GM18861 (cell line): Measurements from ENCODE around the gene DNAJC1.

Experiments
- ATAC-seq: cut with Tn5 transposase; IDR thresholded peaks from one replicate; pipeline ENCODE4 v1.9.1; 2021; ENCODE audit not compliant: unreplicated experiment

Gene DNAJC1

DNA sequence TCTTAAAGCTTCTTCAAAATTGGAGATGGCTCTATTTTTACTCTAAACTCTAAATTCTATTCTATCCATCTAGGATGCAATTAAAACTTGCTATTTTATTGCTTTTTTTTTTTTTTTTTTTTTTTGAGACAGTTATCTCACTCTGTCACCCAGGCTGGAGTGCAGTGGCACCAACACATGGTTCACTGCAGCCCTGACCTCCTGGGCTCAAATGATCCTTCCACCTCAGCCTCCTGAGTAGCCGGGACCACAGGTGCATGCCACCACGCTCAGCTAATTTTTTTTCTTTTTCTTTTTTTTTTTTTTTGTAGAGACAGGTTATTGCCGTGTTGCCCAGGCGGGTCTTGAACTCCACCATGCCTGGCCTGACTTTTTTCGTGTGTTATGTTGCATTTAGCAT is 41.2 kb downstream of the DNAJC1 start:
- no peak for ATAC-seq

DNA sequence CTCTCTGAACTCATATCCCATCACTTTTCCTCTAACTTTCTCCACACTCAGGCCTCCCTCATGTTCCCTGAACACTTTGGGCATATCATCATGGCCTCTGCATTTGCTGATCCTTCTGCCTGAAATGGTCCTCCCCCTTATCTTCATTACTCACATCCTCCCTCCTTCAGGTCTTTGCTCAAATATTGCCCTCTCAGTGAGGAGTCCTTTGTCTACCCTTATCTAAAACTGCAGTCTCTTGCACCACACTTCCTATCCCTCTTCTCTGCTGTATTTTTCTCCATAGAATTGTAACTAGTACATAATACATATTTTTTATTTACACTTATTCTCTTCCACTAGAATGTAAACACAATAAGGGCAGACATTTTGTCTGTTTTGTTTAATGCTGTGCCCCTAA is 41.7 kb downstream of the DNAJC1 start:
- no peak for ATAC-seq

GRCh38 chr10:21959998-21960397 is 43.5 kb downstream of the DNAJC1 start:
- ATAC-seq: no peak

- no peak for ATAC-seq
Measured at GRCh38 chr10:21954690-21955089, 48.8 kb downstream of the DNAJC1 start.

GRCh38 chr10:21954132-21954531 is 49.4 kb downstream of the DNAJC1 start:
- no peak for ATAC-seq

- ATAC-seq: no peak
Measured at GRCh38 chr10:21953585-21954057, 49.9 kb downstream of the DNAJC1 start.

DNA sequence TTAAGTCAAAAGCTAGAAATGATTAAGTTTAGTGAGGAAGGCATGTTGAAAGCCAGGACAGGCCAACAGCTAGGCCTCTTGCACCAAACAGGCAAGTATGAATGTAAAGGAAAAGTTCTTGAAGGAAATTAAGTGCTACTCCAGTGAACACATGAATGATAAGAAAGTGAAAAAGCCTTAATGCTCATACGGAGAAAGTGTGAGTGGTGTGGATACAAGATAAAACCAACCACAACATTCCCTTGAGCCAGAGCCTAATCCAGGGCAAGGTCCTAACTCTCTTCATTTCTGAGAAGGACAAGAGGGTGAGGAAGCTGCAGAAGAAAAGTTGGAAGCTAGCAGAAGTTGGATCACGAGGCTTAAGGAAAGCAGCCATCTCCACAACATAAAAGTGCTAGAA is 53.0 kb downstream of the DNAJC1 start:
- no peak for ATAC-seq

GRCh38 chr10:21946946-21947345 is 56.6 kb downstream of the DNAJC1 start:
- ATAC-seq: no peak

- no peak for ATAC-seq
Measured at GRCh38 chr10:21944727-21945386, 58.7 kb downstream of the DNAJC1 start.

DNA sequence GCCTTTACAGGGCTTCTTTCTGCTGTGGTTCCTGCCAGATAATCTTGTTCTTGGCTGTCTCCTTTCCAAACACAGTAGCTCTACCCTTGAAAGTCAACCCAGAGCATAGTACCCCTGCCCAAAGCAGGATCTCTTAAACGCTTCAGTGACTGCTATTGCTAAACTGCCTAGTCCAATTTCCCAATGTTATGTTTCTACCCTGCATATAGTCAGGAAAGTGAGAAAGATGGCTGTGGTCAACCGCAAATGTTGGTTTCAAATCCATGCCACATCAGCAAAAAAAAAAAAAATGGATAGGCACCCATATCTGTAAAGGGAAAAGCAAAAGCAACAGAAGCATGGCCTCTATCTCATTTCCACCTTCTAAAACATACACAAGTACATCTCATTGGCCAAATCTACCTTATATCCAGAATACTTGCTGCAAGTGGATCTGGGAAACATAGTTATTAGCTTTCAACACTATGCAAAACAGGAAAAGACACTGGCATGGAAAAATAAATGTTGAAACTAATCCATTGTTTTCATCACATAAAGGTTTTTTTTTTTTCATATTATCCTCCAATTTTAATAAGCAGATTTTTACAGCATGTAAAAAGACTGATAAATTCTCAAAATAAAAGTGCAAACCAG is 59.8 kb downstream of the DNAJC1 start:
- no peak for ATAC-seq

DNA sequence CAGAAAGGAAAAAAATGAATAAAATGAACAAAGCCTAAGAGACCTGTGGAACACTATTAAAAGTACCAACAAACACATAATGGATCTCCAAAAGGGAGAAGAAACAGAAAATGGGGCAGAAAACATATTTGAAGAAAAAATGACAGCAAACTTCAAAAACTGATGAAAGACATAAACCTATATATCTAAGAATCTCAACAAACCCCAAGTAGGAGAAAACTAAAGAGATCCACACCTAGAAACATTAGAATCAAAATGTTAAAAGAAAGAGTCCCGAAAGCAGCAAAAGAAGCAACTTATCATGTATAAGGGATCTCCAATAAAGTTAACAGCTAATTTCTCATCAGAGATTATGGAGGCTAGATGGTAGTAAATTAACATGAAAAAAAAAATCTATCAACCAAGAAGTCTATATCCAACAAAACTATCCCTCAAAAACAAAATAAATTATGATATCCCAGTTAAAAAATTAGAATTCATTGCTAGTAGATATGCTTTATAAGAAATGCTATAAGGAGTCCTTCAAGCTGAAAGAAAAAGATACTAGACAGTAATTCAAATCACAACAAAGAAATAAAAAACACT is 68.0 kb downstream of the DNAJC1 start:
- ATAC-seq: no peak

GRCh38 chr10:21934307-21934706 is 69.2 kb downstream of the DNAJC1 start:
- ATAC-seq: no peak

DNA sequence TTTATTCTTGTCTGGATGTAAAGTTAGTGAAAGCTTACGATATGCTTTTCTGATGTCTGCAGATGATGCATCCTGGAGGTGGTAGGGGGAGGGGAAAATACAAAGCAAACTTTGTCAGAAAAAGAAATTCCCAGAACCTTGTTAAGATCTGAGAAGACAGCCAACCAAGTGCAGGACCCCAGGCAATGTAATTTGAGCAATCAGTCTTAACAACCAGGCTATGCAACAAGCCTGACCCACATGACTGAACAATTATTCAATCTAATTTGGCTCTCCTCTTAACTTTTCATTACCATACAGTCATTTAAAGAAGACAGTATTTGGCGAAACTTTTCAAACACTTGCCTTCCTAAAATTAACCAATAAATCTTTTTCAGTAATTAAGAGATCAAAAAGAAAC is 74.5 kb downstream of the DNAJC1 start:
- no peak for ATAC-seq

- no peak for ATAC-seq
Measured at GRCh38 chr10:21927631-21928353, 75.7 kb downstream of the DNAJC1 start.

DNA sequence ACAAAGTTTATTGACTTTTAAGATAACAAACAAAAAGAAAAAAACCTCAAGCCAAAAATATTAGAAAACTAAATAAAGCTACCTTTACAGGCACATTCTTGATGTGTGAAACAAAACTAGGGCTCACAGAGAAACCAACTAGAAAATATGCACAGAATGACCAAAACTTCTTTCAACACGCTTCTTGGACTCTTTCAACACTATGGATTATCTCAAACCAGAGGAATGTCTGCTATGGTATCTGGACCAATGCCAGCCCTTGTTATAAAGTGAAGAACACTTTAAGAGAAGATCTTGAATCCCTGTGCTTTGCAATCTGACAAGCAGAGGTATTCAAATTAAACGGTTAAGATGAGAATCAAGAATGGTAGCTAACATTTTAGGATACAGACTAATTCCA is 76.6 kb downstream of the DNAJC1 start:
- ATAC-seq: no peak

DNA sequence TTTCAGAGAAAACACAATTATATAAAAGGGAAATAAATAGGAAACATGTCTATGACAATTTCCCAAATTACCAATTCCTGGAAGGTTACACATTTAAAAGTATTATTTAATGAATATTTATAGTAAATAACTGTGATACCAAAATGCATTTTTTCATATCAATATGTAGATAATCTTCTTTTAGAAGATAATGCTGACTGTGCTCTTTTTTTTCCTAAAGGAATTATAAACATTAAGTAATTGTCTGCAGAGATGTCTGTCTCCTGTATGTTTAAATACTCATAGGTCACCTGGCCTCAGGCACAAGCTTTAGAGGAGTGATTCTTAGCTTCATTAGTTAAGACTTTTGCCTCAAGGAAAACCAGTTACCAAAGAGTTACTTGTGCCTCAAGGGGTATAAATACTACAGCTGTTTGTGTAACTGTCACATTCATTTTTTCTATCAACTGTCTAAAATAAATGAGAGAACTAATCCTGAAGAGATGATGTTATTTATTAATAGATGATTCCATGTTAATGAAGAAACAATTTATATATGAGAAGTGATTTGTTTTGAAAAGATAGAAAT is 77.1 kb downstream of the DNAJC1 start:
- ATAC-seq: no peak

DNA sequence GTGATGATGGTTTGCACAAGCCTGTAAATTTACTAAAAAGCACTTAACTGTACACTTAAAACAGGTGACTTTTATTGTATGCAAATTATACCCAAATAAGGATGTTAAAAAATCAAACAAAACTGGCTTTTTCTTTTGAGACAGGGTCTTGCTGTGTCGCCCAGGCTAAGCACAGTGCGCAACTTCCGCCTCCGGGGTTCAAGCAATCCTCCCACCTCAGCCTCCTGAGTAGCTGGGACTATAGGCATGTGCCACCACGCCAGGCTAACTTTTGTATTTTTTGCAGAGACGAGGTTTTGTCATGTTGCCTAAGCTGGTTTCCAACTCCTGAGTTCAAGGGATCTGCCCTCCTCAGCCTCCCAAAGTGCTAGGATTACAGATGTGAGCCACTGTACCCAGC is 77.7 kb downstream of the DNAJC1 start:
- ATAC-seq: no peak

DNA sequence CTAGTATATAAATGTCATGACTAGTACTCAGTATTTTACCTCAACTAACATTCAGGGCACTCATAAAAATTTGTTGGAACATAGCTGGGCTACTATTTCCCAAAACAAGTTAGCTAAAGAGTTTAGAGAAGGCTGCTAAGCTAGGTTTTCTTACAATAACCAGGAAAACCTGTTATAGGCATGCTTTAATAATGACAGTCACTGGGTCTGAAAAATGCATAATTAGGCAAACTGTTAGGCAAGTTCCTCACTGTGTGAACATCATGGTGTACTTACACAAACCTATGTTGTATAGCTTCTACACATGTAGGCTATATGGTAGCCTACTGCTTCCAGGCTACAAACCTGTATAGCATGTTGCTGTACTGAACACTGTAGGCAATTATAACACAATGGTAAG is 79.0 kb downstream of the DNAJC1 start:
- ATAC-seq: no peak

- no peak for ATAC-seq
Measured at GRCh38 chr10:21920633-21921032, 82.9 kb downstream of the DNAJC1 start.

DNA sequence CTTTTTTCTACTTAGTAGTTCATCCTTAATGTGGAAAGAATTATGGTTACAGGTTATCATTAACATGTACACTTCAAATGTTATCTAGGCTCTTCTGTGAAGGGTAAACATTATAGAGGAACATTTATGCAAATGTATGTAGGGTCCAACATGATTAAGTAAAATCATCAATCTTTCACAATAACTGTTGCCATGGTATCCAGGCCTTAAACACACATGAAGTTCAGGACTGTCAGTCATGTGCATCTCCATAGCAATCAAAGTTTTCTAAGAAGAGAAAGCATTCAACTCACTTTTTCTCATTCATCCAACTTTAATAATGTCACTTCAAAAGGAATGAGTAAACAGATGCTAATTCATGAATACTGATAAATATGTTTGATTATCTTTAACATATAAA is 83.6 kb downstream of the DNAJC1 start:
- ATAC-seq: no peak

GRCh38 chr10:21919117-21919516 is 84.4 kb downstream of the DNAJC1 start:
- no peak for ATAC-seq

- no peak for ATAC-seq
Measured at GRCh38 chr10:21912625-21913024, 90.9 kb downstream of the DNAJC1 start.
